ENCODE data around the gene TLE2. TPM values are rescaled to one million over a fixed set of nuclear protein-coding genes. Genes with fewer than 3 reads are reported as not detected.

TLE2 gene
- total RNA-seq, 1 donor from 2014 or later: 13.7 TPM

DNA sequence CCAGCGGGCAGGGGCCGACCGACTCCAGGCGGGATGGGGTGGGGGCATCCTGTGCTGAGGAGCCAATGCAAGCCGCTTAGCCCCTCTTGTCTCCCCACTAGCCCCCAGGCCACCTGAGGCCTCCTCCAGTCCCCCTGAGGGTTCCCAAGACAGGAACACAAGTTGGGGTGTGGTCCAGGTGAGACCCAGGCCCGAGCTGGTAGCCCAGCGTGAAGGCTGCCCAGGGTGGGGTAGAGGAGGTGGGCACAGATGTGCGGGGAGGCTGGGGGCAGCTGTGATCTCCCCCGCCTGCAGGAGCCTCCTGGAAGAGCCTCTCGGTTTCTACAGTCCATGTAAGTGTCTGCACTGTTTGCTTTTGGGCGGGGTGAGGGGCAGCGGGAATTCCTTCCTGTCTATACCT lies 41.3 kb downstream of the TLE2 start:
- no peaks in the 10 kb centered on the region for H3K36me3 Mint-ChIP-seq (ENCODE audit: low read depth)
- no peaks in the 10 kb centered on the region for H3K9me3 Mint-ChIP-seq (ENCODE audit: low read depth)
- no peak overlapping the region for H3K27ac Mint-ChIP-seq (ENCODE audit: unreplicated experiment)
- TF ChIP-seq, protein P1, sequence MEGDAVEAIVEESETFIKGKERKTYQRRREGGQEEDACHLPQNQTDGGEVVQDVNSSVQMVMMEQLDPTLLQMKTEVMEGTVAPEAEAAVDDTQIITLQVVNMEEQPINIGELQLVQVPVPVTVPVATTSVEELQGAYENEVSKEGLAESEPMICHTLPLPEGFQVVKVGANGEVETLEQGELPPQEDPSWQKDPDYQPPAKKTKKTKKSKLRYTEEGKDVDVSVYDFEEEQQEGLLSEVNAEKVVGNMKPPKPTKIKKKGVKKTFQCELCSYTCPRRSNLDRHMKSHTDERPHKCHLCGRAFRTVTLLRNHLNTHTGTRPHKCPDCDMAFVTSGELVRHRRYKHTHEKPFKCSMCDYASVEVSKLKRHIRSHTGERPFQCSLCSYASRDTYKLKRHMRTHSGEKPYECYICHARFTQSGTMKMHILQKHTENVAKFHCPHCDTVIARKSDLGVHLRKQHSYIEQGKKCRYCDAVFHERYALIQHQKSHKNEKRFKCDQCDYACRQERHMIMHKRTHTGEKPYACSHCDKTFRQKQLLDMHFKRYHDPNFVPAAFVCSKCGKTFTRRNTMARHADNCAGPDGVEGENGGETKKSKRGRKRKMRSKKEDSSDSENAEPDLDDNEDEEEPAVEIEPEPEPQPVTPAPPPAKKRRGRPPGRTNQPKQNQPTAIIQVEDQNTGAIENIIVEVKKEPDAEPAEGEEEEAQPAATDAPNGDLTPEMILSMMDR (IDR thresholded peaks at IDR 0.05): no peak
- H3K4me1 Mint-ChIP-seq (ENCODE audit: low read depth): peaks cover 22% of the 10 kb centered on the region
- DNase-seq (ENCODE audit: low spot score): no peak
- H3K4me3 Mint-ChIP-seq (ENCODE audit: unreplicated experiment): no peak overlapping the region
- peaks cover 6% of the 10 kb centered on the region for H3K27me3 Mint-ChIP-seq (ENCODE audit: low read depth)

DNA sequence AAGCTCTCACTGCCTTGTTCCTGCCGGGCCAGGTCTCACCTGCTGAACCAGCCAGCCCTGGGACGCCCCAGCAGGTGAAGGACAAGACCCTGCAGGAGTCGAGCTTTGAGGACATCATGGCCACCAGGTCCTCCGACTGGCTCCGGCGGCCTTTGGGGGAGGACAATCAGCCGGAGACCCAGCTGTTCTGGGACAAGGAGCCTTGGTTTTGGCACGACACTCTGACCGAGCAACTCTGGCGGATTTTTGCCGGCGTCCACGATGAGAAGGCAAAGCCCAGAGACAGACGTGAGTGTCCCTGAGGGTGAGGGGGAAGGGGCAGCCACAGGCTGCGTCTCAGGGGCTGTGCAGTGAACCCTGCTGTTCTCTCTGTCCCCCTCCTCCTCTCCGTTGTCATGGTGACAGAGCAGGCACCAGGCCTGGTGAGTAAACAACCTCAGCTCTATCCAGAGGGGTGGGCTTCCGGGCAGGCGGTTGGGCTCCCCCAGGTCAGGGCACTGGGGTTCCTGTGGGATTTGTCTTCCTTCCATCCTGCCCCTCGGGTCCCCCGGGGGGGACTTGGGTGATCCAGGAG lies 42.0 kb downstream of the TLE2 start:
- peaks cover 27% of the 10 kb centered on the region for H3K4me1 Mint-ChIP-seq (ENCODE audit: low read depth)
- H3K27ac Mint-ChIP-seq (ENCODE audit: unreplicated experiment): no peak overlapping the region
- TF ChIP-seq, protein P1 (IDR thresholded peaks at IDR 0.05): no peak
- no peaks in the 10 kb centered on the region for H3K9me3 Mint-ChIP-seq (ENCODE audit: low read depth)
- no peak overlapping the region for H3K4me3 Mint-ChIP-seq (ENCODE audit: unreplicated experiment)
- H3K27me3 Mint-ChIP-seq (ENCODE audit: low read depth): peaks cover 6% of the 10 kb centered on the region
- no peak for DNase-seq (ENCODE audit: low spot score)
- no peaks in the 10 kb centered on the region for H3K36me3 Mint-ChIP-seq (ENCODE audit: low read depth)

DNA sequence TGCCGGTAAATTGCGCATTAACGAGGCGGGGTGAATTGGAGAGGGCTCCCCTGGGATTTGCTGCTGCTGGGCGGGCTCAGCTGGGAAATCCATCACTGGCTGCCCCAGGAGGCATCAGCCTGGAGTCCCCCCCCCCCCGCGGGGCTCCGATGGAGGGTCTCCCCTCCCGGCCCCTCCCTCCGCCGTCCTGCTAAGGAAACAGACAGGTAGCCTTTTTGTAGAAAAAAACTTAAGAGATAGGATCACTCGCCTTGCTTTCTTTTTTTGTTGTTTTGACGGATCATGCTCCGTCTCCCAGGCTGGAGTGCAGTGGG lies 44.9 kb downstream of the TLE2 start:
- peaks cover 31% of the 10 kb centered on the region for H3K4me1 Mint-ChIP-seq (ENCODE audit: low read depth)
- no peaks in the 10 kb centered on the region for H3K36me3 Mint-ChIP-seq (ENCODE audit: low read depth)
- DNase-seq (ENCODE audit: low spot score): no peak
- H3K27ac Mint-ChIP-seq (ENCODE audit: unreplicated experiment): peak overlapping the region; percentile 76
- peak overlapping the region; percentile 58 for H3K4me3 Mint-ChIP-seq (ENCODE audit: unreplicated experiment)
- peaks cover 6% of the 10 kb centered on the region for H3K27me3 Mint-ChIP-seq (ENCODE audit: low read depth)
- no peaks in the 10 kb centered on the region for H3K9me3 Mint-ChIP-seq (ENCODE audit: low read depth)
- TF ChIP-seq, protein P1 (IDR thresholded peaks at IDR 0.05): no peak

- Mint-ChIP-seq H3K27ac (ENCODE audit: unreplicated experiment) (peak overlapping the region; percentile 93), H3K9me3 (ENCODE audit: low read depth) (no peaks in the 10 kb centered on the region), H3K4me1 (ENCODE audit: low read depth) (peaks cover 31% of the 10 kb centered on the region), H3K4me3 (ENCODE audit: unreplicated experiment) (peak overlapping the region; percentile 58), H3K36me3 (ENCODE audit: low read depth) (no peaks in the 10 kb centered on the region), H3K27me3 (ENCODE audit: low read depth) (peaks cover 6% of the 10 kb centered on the region)
- DNase-seq (ENCODE audit: low spot score): no peak
- TF ChIP-seq, protein P1 (IDR thresholded peaks at IDR 0.05): no peak
Measured at GRCh38 chr19:2983351-2984214, 45.5 kb downstream of the TLE2 start.

GRCh38 chr19:2982983-2983350 lies 46.1 kb downstream of the TLE2 start:
- peaks cover 6% of the 10 kb centered on the region for H3K27me3 Mint-ChIP-seq (ENCODE audit: low read depth)
- DNase-seq (ENCODE audit: low spot score): no peak
- H3K27ac Mint-ChIP-seq (ENCODE audit: unreplicated experiment): peak overlapping the region; percentile 93
- peaks cover 31% of the 10 kb centered on the region for H3K4me1 Mint-ChIP-seq (ENCODE audit: low read depth)
- no peaks in the 10 kb centered on the region for H3K36me3 Mint-ChIP-seq (ENCODE audit: low read depth)
- no peaks in the 10 kb centered on the region for H3K9me3 Mint-ChIP-seq (ENCODE audit: low read depth)
- peak overlapping the region; percentile 36 for H3K4me3 Mint-ChIP-seq (ENCODE audit: unreplicated experiment)
- TF ChIP-seq, protein P1 (IDR thresholded peaks at IDR 0.05): no peak

Measured in chondrocyte (in vitro differentiated cells).